Activated naive CD4-positive, alpha-beta T cell treated with anti-CD3 and anti-CD28 coated beads for 36 hours (primary cell): Measurements from ENCODE around the gene BICRA. TPM values are rescaled to one million over a fixed set of nuclear protein-coding genes. Genes with fewer than 3 reads are reported as not detected.

ENCODE experiments used
- total RNA-seq, 2 experiments: library from RNA; stranded (reverse); gene quantifications; one replicate each; pipeline ENCODE4 v1.2.3, GENCODE V29; 2021

BICRA gene
- total RNA-seq, 2 experiments from 2014 or later = 11.2 to 12.5 TPM

Other genes with a start within 250 kb of the BICRA start
- gene MEIS3, start 189.6 kb upstream of the BICRA start, total RNA-seq = not detected
- gene SLC8A2, start 137.2 kb upstream of the BICRA start, total RNA-seq = not detected
- gene KPTN, start 124.9 kb upstream of the BICRA start, total RNA-seq = 10 to 100 TPM; 14.2 to 15.5 TPM
- 10 to 100 TPM; 72.5 to 75.1 TPM for gene NAPA, start 94.1 kb upstream of the BICRA start, total RNA-seq
- gene ZNF541, start 36.0 kb upstream of the BICRA start, total RNA-seq = under 1 TPM; 0.33 to 0.44 TPM
- under 1 TPM; 0.27 to 0.41 TPM for gene EHD2, start 104.3 kb downstream of the BICRA start, total RNA-seq
- gene NOP53, start 136.4 kb downstream of the BICRA start, total RNA-seq = 100 to 1,000 TPM; 274 to 300 TPM
- 100 to 1,000 TPM; 146 to 149 TPM for gene SELENOW, start 169.6 kb downstream of the BICRA start, total RNA-seq
- not detected for gene TPRX1, start 195.4 kb downstream of the BICRA start, total RNA-seq
- gene CRX, start 212.8 kb downstream of the BICRA start, total RNA-seq = not detected